HFF-Myc (cell line): ENCODE results near the gene TCHP.

Experiments used
- DNase-seq: peaks from one replicate; pipeline ENCODE4 v3.0.0-alpha.2; 2011; ENCODE audit warnings: low read depth; ENCODE audit errors: extremely low read depth
- H3K4me3 ChIP-seq: replicated peaks from 2 replicates; pipeline ENCODE4 v1.5.1; 2011; ENCODE audit warnings: low read depth, mild to moderate bottlenecking, control low read depth, low read length
- CTCF ChIP-seq: IDR thresholded peaks from 2 replicates; pipeline ENCODE4 v1.5.1; 2012; ENCODE audit warnings: mild to moderate bottlenecking, low read depth, low read length, control low read depth; ENCODE audit errors: missing control alignments

The TCHP gene

GRCh38 chr12:109923038-109923437 lies 23.0 kb downstream of the TCHP start:
- H3K4me3 ChIP-seq = no peak overlapping the region
- no peak for TF ChIP-seq CTCF
- no peak for DNase-seq

GRCh38 chr12:109923481-109924245 lies 23.6 kb downstream of the TCHP start:
- no peak for TF ChIP-seq CTCF
- DNase-seq = no peak

GRCh38 chr12:109925185-109925840 lies 25.2 kb downstream of the TCHP start:
- DNase-seq = no peak
- no peak for TF ChIP-seq CTCF
- H3K4me3 ChIP-seq = no peak overlapping the region

More at GRCh38 chr12:109923481-109924245, 23.6 kb downstream of the TCHP start:
- H3K4me3 ChIP-seq = no peak overlapping the region

GRCh38 chr12:109926016-109926415 lies 25.9 kb downstream of the TCHP start:
- DNase-seq = no peak
- no peak for TF ChIP-seq CTCF
- H3K4me3 ChIP-seq = no peak overlapping the region

GRCh38 chr12:109926488-109927210 lies 26.6 kb downstream of the TCHP start:
- H3K4me3 ChIP-seq = no peak overlapping the region
- no peak for DNase-seq
- no peak for TF ChIP-seq CTCF

GRCh38 chr12:109927622-109928021 lies 27.5 kb downstream of the TCHP start:
- H3K4me3 ChIP-seq = no peak overlapping the region
- no peak for DNase-seq
- peak; percentile 84 for TF ChIP-seq CTCF
